NCI-H510A treated with DMSO at 0.1 percent for 48 hours (cell line): ENCODE measurements around the gene HPSE2.
"Not testable (repeated sequence)": the region's sequence is repeated elsewhere in the genome, so short reads cannot be mapped to it uniquely, and the experiment has no call there.

Experiments
- DNase-seq: peaks from one replicate; lab custom pipeline; 2025; lab: John Stamatoyannopoulos, UW

HPSE2 gene

GRCh38 chr10:99005254-99005653, 230.4 kb downstream of the HPSE2 start:
- DNase-seq: no peak

GRCh38 chr10:99004738-99005137, 230.9 kb downstream of the HPSE2 start:
- no peak for DNase-seq

GRCh38 chr10:99002392-99002791, 233.3 kb downstream of the HPSE2 start:
- no peak for DNase-seq

GRCh38 chr10:98997596-98997995, 238.1 kb downstream of the HPSE2 start:
- DNase-seq: no peak

- DNase-seq: no peak
Observed at GRCh38 chr10:98994030-98994429, 241.6 kb downstream of the HPSE2 start.

GRCh38 chr10:98983751-98984150, 251.9 kb downstream of the HPSE2 start:
- DNase-seq: not testable (repeated sequence)

- no peak for DNase-seq
Observed at GRCh38 chr10:98980353-98980752, 255.3 kb downstream of the HPSE2 start.

- no peak for DNase-seq
Observed at GRCh38 chr10:98971464-98971863, 264.2 kb downstream of the HPSE2 start.

GRCh38 chr10:98967601-98968000, 268.1 kb downstream of the HPSE2 start:
- DNase-seq: no peak

GRCh38 chr10:98963608-98964007, 272.0 kb downstream of the HPSE2 start:
- no peak for DNase-seq

- no peak for DNase-seq
Observed at GRCh38 chr10:98959379-98959778, 276.3 kb downstream of the HPSE2 start.

- no peak for DNase-seq
Observed at GRCh38 chr10:98957801-98958200, 277.9 kb downstream of the HPSE2 start.

- no peak for DNase-seq
Observed at GRCh38 chr10:98956576-98957260, 278.9 kb downstream of the HPSE2 start.

- no peak for DNase-seq
Observed at GRCh38 chr10:98953251-98953650, 282.4 kb downstream of the HPSE2 start.

- no peak for DNase-seq
Observed at GRCh38 chr10:98951269-98952000, 284.2 kb downstream of the HPSE2 start.

GRCh38 chr10:98950106-98950505, 285.5 kb downstream of the HPSE2 start:
- DNase-seq: no peak

- DNase-seq: no peak
Observed at GRCh38 chr10:98949306-98949705, 286.3 kb downstream of the HPSE2 start.

GRCh38 chr10:98943681-98944080, 292.0 kb downstream of the HPSE2 start:
- no peak for DNase-seq

GRCh38 chr10:98929709-98930108, 305.9 kb downstream of the HPSE2 start:
- DNase-seq: no peak

- DNase-seq: no peak
Observed at GRCh38 chr10:98925651-98926050, 310.0 kb downstream of the HPSE2 start.

- DNase-seq: no peak
Observed at GRCh38 chr10:98924526-98924925, 311.1 kb downstream of the HPSE2 start.

- DNase-seq: no peak
Observed at GRCh38 chr10:98921316-98921715, 314.3 kb downstream of the HPSE2 start.

GRCh38 chr10:98920807-98921206, 314.8 kb downstream of the HPSE2 start:
- DNase-seq: no peak

- DNase-seq: no peak
Observed at GRCh38 chr10:98920360-98920759, 315.3 kb downstream of the HPSE2 start.
